ENCODE results near the gene TMEFF2.

TMEFF2 gene

DNA sequence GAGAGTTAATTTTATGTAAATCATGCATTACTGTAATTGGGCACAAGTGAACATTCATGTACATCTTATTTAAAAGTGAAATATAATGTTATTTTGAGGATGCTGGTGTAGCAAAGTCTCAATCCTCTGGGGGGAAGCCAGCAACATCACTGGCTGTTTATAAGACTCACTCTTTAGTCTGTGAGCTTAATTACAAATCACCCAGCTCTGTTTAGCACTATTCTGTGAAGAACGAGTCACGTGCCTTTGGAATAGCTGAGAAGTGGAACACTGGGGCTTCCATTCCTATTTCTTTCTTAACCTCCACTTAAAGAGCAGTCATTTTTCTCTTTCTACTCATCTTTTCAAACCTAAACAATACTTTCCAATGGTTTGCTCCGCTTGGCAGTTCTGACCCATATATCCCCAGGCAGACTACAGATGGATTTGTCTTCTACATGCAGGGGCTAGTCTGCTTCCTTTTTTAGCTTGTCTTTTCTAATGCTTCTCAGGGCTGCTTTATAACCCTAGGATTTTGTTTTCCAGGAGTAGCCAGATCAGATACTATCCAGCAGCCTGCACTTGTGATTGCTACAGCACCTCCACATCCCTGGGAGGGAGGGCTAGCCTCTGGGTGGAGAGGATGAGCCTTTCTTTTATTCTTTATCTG is 252.5 kb downstream of the TMEFF2 start:
- Mint-ChIP-seq H3K36me3 (no peaks in the 10 kb centered on the region), H3K27me3 (peaks cover 15% of the 10 kb centered on the region), H3K27ac (no peak overlapping the region), H3K9me3 (no peaks in the 10 kb centered on the region), H3K4me3 (no peak overlapping the region), H3K4me1 (no peaks in the 10 kb centered on the region)

DNA sequence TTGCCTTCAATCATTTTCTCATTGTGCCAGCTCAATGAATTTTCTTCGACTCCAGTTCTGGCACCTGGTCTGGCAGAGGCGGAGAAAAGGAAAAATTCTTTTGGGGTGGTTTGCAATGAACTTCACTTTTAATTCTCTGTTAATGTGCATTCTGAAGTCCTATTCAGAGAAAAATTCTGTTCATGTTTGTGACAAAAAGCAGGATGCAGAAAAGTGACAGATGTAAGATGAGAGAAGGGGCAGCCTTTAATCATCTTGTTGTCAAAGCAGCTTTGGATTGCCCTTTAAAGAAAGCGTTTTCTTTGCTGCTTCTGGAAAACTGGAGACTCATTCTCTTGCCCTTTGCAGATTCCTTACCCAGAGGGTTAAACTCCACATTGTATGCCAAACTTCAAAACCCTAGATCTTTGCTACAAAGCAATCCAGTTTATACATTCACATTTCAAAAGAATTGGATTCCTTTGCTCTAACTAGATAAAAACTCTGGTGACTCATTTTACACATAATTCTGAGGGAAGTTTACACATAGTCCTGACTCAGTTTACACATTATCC is 253.3 kb downstream of the TMEFF2 start:
- H3K4me3 Mint-ChIP-seq = no peak overlapping the region
- H3K36me3 Mint-ChIP-seq = no peaks in the 10 kb centered on the region
- peaks cover 15% of the 10 kb centered on the region for H3K27me3 Mint-ChIP-seq
- H3K9me3 Mint-ChIP-seq = no peaks in the 10 kb centered on the region
- H3K27ac Mint-ChIP-seq = no peak overlapping the region
- no peaks in the 10 kb centered on the region for H3K4me1 Mint-ChIP-seq

- no peak overlapping the region for H3K4me3 Mint-ChIP-seq
- H3K4me1 Mint-ChIP-seq = no peaks in the 10 kb centered on the region
- no peaks in the 10 kb centered on the region for H3K36me3 Mint-ChIP-seq
- H3K9me3 Mint-ChIP-seq = no peaks in the 10 kb centered on the region
- H3K27ac Mint-ChIP-seq = no peak overlapping the region
- peaks cover 11% of the 10 kb centered on the region for H3K27me3 Mint-ChIP-seq
These were observed 256.0 kb downstream of the TMEFF2 start for GRCh38 chr2:191938779-191939178.

GRCh38 chr2:191936882-191937405 is 257.8 kb downstream of the TMEFF2 start:
- no peaks in the 10 kb centered on the region for H3K4me1 Mint-ChIP-seq
- H3K36me3 Mint-ChIP-seq = no peaks in the 10 kb centered on the region
- H3K27ac Mint-ChIP-seq = no peak overlapping the region
- H3K4me3 Mint-ChIP-seq = no peak overlapping the region
- peaks cover 9% of the 10 kb centered on the region for H3K27me3 Mint-ChIP-seq
- H3K9me3 Mint-ChIP-seq = no peaks in the 10 kb centered on the region

GRCh38 chr2:191935247-191935646 is 259.5 kb downstream of the TMEFF2 start:
- H3K27ac Mint-ChIP-seq = no peak overlapping the region
- H3K4me1 Mint-ChIP-seq = no peaks in the 10 kb centered on the region
- no peak overlapping the region for H3K4me3 Mint-ChIP-seq
- peaks cover 10% of the 10 kb centered on the region for H3K27me3 Mint-ChIP-seq
- H3K36me3 Mint-ChIP-seq = no peaks in the 10 kb centered on the region
- no peaks in the 10 kb centered on the region for H3K9me3 Mint-ChIP-seq

- no peaks in the 10 kb centered on the region for H3K4me1 Mint-ChIP-seq
- H3K27ac Mint-ChIP-seq = no peak overlapping the region
- H3K36me3 Mint-ChIP-seq = no peaks in the 10 kb centered on the region
These were observed 261.2 kb downstream of the TMEFF2 start for GRCh38 chr2:191933307-191934105.

GRCh38 chr2:191932286-191932685 is 262.4 kb downstream of the TMEFF2 start:
- peaks cover 7% of the 10 kb centered on the region for H3K27me3 Mint-ChIP-seq
- H3K27ac Mint-ChIP-seq = no peak overlapping the region
- H3K4me1 Mint-ChIP-seq = no peaks in the 10 kb centered on the region
- H3K4me3 Mint-ChIP-seq = no peak overlapping the region
- no peaks in the 10 kb centered on the region for H3K36me3 Mint-ChIP-seq
- H3K9me3 Mint-ChIP-seq = no peaks in the 10 kb centered on the region

More at GRCh38 chr2:191933307-191934105, 261.2 kb downstream of the TMEFF2 start:
- no peak overlapping the region for H3K4me3 Mint-ChIP-seq
- H3K27me3 Mint-ChIP-seq = peaks cover 7% of the 10 kb centered on the region
- H3K9me3 Mint-ChIP-seq = no peaks in the 10 kb centered on the region

- H3K9me3 Mint-ChIP-seq = no peaks in the 10 kb centered on the region
- no peaks in the 10 kb centered on the region for H3K4me1 Mint-ChIP-seq
- H3K36me3 Mint-ChIP-seq = no peaks in the 10 kb centered on the region
- no peak overlapping the region for H3K27ac Mint-ChIP-seq
- H3K4me3 Mint-ChIP-seq = no peak overlapping the region
- H3K27me3 Mint-ChIP-seq = peaks cover 9% of the 10 kb centered on the region
These were observed 263.4 kb downstream of the TMEFF2 start for GRCh38 chr2:191931329-191931728.

- H3K9me3 Mint-ChIP-seq = no peaks in the 10 kb centered on the region
- no peaks in the 10 kb centered on the region for H3K4me1 Mint-ChIP-seq
- H3K27me3 Mint-ChIP-seq = peaks cover 9% of the 10 kb centered on the region
- no peak overlapping the region for H3K4me3 Mint-ChIP-seq
- no peaks in the 10 kb centered on the region for H3K36me3 Mint-ChIP-seq
- H3K27ac Mint-ChIP-seq = no peak overlapping the region
These were observed 264.5 kb downstream of the TMEFF2 start for GRCh38 chr2:191930205-191930604.

DNA sequence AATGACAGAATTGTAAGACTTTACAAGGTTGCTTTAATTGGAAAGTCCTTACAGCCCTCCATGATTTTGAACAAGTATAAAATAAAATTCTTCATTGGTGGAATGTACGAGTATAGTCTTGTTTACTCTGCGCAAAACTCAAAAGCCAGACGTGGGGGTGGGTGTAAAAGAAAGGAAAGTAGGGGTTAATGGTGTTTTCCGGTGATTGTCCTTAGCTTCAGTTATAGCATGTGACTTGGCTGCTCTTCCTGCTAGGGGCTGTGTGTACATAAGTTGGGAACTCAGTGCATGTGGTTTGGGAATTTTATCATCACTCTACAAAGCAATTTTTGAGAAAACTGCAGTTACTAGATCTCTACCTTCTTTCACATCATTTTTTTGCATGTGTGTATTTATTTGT is 265.4 kb downstream of the TMEFF2 start:
- no peaks in the 10 kb centered on the region for H3K4me1 Mint-ChIP-seq
- H3K9me3 Mint-ChIP-seq = no peaks in the 10 kb centered on the region
- no peak overlapping the region for H3K27ac Mint-ChIP-seq
- H3K4me3 Mint-ChIP-seq = no peak overlapping the region
- H3K36me3 Mint-ChIP-seq = no peaks in the 10 kb centered on the region
- peaks cover 8% of the 10 kb centered on the region for H3K27me3 Mint-ChIP-seq

DNA sequence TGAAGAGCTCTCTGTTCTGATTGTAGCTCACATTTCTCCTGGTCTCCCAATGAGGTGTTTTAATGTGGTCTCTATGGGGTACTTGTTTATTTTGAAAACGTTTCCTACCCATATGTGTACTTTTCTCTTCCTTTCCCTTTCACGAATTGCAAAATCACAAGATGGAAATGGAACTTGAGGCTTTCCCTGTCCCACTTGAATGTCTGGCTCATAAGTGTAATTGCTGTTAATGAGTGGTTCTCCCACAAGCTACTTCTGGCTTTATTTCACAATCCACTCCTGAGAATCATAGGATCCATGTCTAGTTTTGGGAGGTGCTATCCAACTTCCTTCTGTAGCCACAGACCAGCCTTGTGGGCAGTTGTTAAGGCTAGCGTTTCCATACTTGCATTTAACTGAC is 266.7 kb downstream of the TMEFF2 start:
- H3K27me3 Mint-ChIP-seq = peaks cover 6% of the 10 kb centered on the region
- no peak overlapping the region for H3K4me3 Mint-ChIP-seq
- H3K36me3 Mint-ChIP-seq = no peaks in the 10 kb centered on the region
- H3K9me3 Mint-ChIP-seq = no peaks in the 10 kb centered on the region
- H3K4me1 Mint-ChIP-seq = no peaks in the 10 kb centered on the region
- H3K27ac Mint-ChIP-seq = no peak overlapping the region

GRCh38 chr2:191927319-191927867 is 267.3 kb downstream of the TMEFF2 start:
- Mint-ChIP-seq H3K36me3 (no peaks in the 10 kb centered on the region), H3K4me1 (no peaks in the 10 kb centered on the region), H3K27me3 (peaks cover 6% of the 10 kb centered on the region), H3K27ac (no peak overlapping the region), H3K9me3 (no peaks in the 10 kb centered on the region), H3K4me3 (no peak overlapping the region)

DNA sequence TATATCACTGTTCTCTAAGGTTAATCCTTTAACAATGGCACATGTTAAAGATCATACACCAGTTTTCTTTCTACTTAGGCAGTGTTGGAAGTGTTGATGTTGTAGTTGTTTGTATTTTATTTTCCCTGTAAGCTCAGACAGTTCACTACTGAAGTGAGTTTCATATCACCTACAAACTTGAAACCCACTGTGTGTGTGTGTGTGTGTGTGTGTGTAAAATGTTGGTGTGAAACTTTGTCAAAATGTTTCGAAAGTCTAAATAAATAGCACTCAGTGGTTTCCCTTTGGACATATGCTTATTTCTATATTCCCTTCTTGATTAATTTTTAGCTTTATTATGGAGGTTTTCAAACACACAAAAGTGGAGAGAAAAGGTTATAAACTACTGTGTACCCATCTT is 268.1 kb downstream of the TMEFF2 start:
- Mint-ChIP-seq H3K27me3 (peaks cover 6% of the 10 kb centered on the region), H3K4me1 (no peaks in the 10 kb centered on the region), H3K36me3 (no peaks in the 10 kb centered on the region), H3K9me3 (no peaks in the 10 kb centered on the region), H3K4me3 (no peak overlapping the region), H3K27ac (no peak overlapping the region)

GRCh38 chr2:191923652-191923997 is 271.1 kb downstream of the TMEFF2 start:
- no peak overlapping the region for H3K4me3 Mint-ChIP-seq
- peaks cover 3% of the 10 kb centered on the region for H3K27me3 Mint-ChIP-seq
- no peaks in the 10 kb centered on the region for H3K4me1 Mint-ChIP-seq
- H3K36me3 Mint-ChIP-seq = no peaks in the 10 kb centered on the region
- H3K9me3 Mint-ChIP-seq = no peaks in the 10 kb centered on the region
- H3K27ac Mint-ChIP-seq = no peak overlapping the region

GRCh38 chr2:191922736-191923651 is 271.7 kb downstream of the TMEFF2 start:
- H3K27ac Mint-ChIP-seq = no peak overlapping the region
- no peak overlapping the region for H3K4me3 Mint-ChIP-seq
- no peaks in the 10 kb centered on the region for H3K36me3 Mint-ChIP-seq
- no peaks in the 10 kb centered on the region for H3K4me1 Mint-ChIP-seq
- H3K9me3 Mint-ChIP-seq = no peaks in the 10 kb centered on the region
- H3K27me3 Mint-ChIP-seq = peaks cover 3% of the 10 kb centered on the region
